OCI-LY3 (cell line): ENCODE data around the gene ADM.

Experiments used
- H2AFZ ChIP-seq: fragments of 200-600, 300-600 bp; shearing (Covaris generic); 2 replicates; pipeline ENCODE4 v1.6.0; 2014; ENCODE audit warnings: antibody characterized with exemption, low read depth, low read length
- H3K27ac ChIP-seq: fragments of 200-600, 300-600 bp; sonication (generic); 2 replicates; pipeline ENCODE4 v1.5.1; 2014; ENCODE audit warnings: mild to moderate bottlenecking, low read length, moderate library complexity, mixed read lengths
- H3K27me3 ChIP-seq: fragments of 200-600, 300-600 bp; sonication (generic); 2 replicates; pipeline ENCODE4 v1.6.1; 2014; ENCODE audit warnings: low read depth, low read length, mixed read lengths
- H3K36me3 ChIP-seq: fragments of 200-600, 300-600 bp; sonication (generic); replicated peaks from 2 replicates; pipeline ENCODE3; 2014; ENCODE audit warnings: low read depth, low read length, mixed read lengths
- H3K4me1 ChIP-seq: fragments of 300-600, 200-600 bp; sonication (generic); 2 replicates; pipeline ENCODE4 v1.6.1; 2014; ENCODE audit warnings: low read length, mixed read lengths
- H3K4me2 ChIP-seq: fragments of 200-600, 300-600 bp; sonication (generic); 2 replicates; pipeline ENCODE4 v1.6.1; 2014; ENCODE audit warnings: low read length, mixed read lengths
- H3K4me3 ChIP-seq: fragments of 300-600, 200-600 bp; sonication (generic); 2 replicates; pipeline ENCODE4 v1.5.1; 2014; ENCODE audit warnings: antibody characterized with exemption, mild to moderate bottlenecking, low read length, moderate library complexity
- H3K79me2 ChIP-seq: fragments of 300-600, 200-600 bp; shearing (Covaris generic); 2 replicates; pipeline ENCODE4 v1.6.1; 2014; ENCODE audit warnings: mild to moderate bottlenecking, low read length, mixed read lengths
- H3K9ac ChIP-seq: fragments of 300-600, 200-600 bp; shearing (Covaris generic); 2 replicates; pipeline ENCODE4 v1.6.0; 2014; ENCODE audit warnings: mild to moderate bottlenecking, low read length, moderate library complexity
- H3K9me3 ChIP-seq: fragments of 200-600, 300-600 bp; shearing (Covaris generic); 2 replicates; pipeline ENCODE4 v1.6.1; 2014; ENCODE audit warnings: low read length, mixed read lengths; ENCODE audit not compliant: insufficient read depth
- H4K20me1 ChIP-seq: fragments of 200-600, 300-600 bp; sonication (generic); 2 replicates; pipeline ENCODE4 v1.6.1; 2016; ENCODE audit warnings: low read length, mixed read lengths; ENCODE audit not compliant: insufficient read depth
- CTCF ChIP-seq: fragments of 200-600, 300-600 bp; sonication (generic); IDR thresholded peaks from 2 replicates; pipeline ENCODE4 v1.5.1; 2014; ENCODE audit warnings: antibody characterized with exemption, low read length, low read depth
- EZH2phosphoT487 ChIP-seq: fragments of 200-600 bp; shearing (Covaris generic); IDR thresholded peaks from 2 replicates; pipeline ENCODE4 v1.6.1; 2018; ENCODE audit warnings: antibody characterized with exemption, mixed run types, low read depth

The ADM gene

DNA sequence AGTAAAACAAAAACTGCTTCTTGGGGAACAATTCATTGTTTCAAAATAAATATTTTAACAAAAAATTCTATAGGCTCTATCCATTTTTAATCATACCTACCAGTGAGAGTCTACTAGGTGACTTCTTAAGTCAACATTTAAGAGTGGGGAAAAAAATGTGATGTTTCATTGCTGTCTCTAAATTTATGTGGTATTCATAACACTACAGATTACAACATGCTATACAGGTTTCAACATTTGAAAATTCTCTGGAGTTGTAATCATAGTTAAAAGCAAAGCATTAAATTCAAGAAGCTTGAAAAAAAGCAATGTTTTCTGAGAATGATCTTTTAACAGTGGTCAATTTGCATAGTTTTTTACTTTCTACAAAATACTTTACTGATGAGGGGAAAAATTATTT is 29.2 kb upstream of the ADM start:
- peaks cover 16% of the 10 kb centered on the region for H3K4me1 ChIP-seq
- TF ChIP-seq CTCF (no peak), EZH2phosphoT487 (no peak)
- H3K79me2 ChIP-seq: no peaks in the 10 kb centered on the region
- H2AFZ ChIP-seq: no peak overlapping the region
- H3K4me3 ChIP-seq: no peak overlapping the region
- H3K4me2 ChIP-seq: no peak overlapping the region
- H3K27me3 ChIP-seq: peaks cover 14% of the 10 kb centered on the region
- no peak overlapping the region for H3K27ac ChIP-seq
- H3K9me3 ChIP-seq: no peaks in the 10 kb centered on the region
- H4K20me1 ChIP-seq: no peaks in the 10 kb centered on the region
- no peak overlapping the region for H3K9ac ChIP-seq
- H3K36me3 ChIP-seq: no peaks in the 10 kb centered on the region

- Histone ChIP-seq H3K9ac (no peak overlapping the region), H3K4me3 (no peak overlapping the region), H3K27ac (no peak overlapping the region), H4K20me1 (no peaks in the 10 kb centered on the region), H3K4me2 (no peak overlapping the region), H3K27me3 (peaks cover 48% of the 10 kb centered on the region), H3K9me3 (no peaks in the 10 kb centered on the region), H3K79me2 (no peaks in the 10 kb centered on the region), H3K4me1 (no peaks in the 10 kb centered on the region), H3K36me3 (no peaks in the 10 kb centered on the region), H2AFZ (no peak overlapping the region)
- TF ChIP-seq CTCF: no peak
- TF ChIP-seq EZH2phosphoT487: no peak
Observed at GRCh38 chr11:10282117-10282516, 22.8 kb upstream of the ADM start.

GRCh38 chr11:10283991-10284390 is 20.9 kb upstream of the ADM start:
- Histone ChIP-seq H3K36me3 (no peaks in the 10 kb centered on the region), H3K4me3 (no peak overlapping the region), H3K27ac (no peak overlapping the region), H3K27me3 (peaks cover 50% of the 10 kb centered on the region), H3K4me2 (no peak overlapping the region), H2AFZ (no peak overlapping the region), H3K9ac (no peak overlapping the region), H3K79me2 (no peaks in the 10 kb centered on the region), H3K9me3 (no peaks in the 10 kb centered on the region), H4K20me1 (no peaks in the 10 kb centered on the region), H3K4me1 (no peaks in the 10 kb centered on the region)
- TF ChIP-seq EZH2phosphoT487: no peak
- TF ChIP-seq CTCF: no peak

DNA sequence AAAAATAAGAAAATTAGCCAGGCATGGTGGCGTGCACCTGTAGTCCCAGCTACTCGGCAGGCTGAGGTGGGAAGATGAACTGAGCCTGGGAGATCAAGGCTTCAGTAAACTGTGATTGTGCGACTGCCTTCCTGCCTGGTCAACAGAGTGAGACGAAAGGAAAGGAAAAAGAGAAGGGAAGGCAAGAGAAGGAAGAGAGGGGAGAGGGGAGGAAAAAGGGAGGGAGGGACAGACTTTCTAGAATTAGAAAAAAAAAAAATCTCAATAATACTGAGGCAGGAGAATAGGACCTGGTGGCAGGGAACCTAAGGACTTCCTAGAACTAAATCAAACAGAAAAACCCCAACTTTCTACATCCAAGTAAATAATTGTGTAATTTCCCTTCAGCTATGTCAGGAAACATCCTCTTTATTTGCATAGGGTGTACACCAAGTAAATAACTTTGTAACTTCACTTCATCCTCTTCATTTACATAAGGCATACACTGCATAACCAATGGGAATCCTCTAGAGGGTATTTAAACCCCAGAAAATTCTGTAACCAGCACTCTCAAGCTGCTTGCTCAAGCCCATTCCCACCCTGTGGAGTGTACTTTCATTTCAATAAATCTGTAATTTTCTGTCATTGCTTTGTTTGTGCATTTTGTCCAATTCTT is 19.6 kb upstream of the ADM start:
- H3K4me3 ChIP-seq: no peak overlapping the region
- no peak overlapping the region for H3K27ac ChIP-seq
- no peaks in the 10 kb centered on the region for H3K36me3 ChIP-seq
- no peaks in the 10 kb centered on the region for H3K79me2 ChIP-seq
- H3K9me3 ChIP-seq: no peaks in the 10 kb centered on the region
- TF ChIP-seq EZH2phosphoT487: no peak
- no peak for TF ChIP-seq CTCF
- no peak overlapping the region for H3K4me2 ChIP-seq
- H4K20me1 ChIP-seq: no peaks in the 10 kb centered on the region
- H3K4me1 ChIP-seq: no peaks in the 10 kb centered on the region
- H3K27me3 ChIP-seq: peaks cover 49% of the 10 kb centered on the region
- H3K9ac ChIP-seq: no peak overlapping the region
- no peak overlapping the region for H2AFZ ChIP-seq
